IMR-90 (cell line): ENCODE results near the gene SMARCA2. TPM values are rescaled to one million over a fixed set of nuclear protein-coding genes. Genes with fewer than 3 reads are reported as not detected.
A peak's percentile ranks its signal among the peaks of the same experiment; 100 is the strongest.

ENCODE experiments used
- ATAC-seq: fragments of 200-7000 bp; cut with Tn5 transposase; 2 replicates; pipeline ENCODE4 v1.9.1; 2020; ENCODE audit warnings: low read depth, mild to moderate bottlenecking, moderate library complexity
- Bru-seq: library from RNA; stranded (reverse); fragments of 400-500 nt; gene quantifications from one replicate; lab custom pipeline; 2021; lab: Mats Ljungman, UMichigan
- BruChase-seq, 2 experiments: library from RNA; stranded (reverse); fragments of 400-500 nt; gene quantifications; one replicate each; lab custom pipeline; 2021; lab: Mats Ljungman, UMichigan
- BruUV-seq: library from RNA; stranded (reverse); fragments of 400-500 nt; replicated peaks from 2 replicates; lab custom pipeline; 2021; lab: Mats Ljungman, UMichigan
- CTCF ChIA-PET: fragments of 300-600 bp; formaldehyde crosslinking; extraction: SDS; loops from one replicate; lab custom pipeline; 2021; ENCODE audit warnings: antibody characterized with exemption; lab: Yijun Ruan, JAX
- POLR2A ChIA-PET: fragments of 300-600 bp; sonication (Branson Sonifier 250); formaldehyde crosslinking; loops from one replicate; lab custom pipeline; 2022; ENCODE audit warnings: antibody characterized with exemption; ENCODE audit not compliant: unreplicated experiment; lab: Charles Lee
- DNase-seq: peaks from one replicate; pipeline ENCODE4 v3.0.0; 2013
- H2AFZ ChIP-seq: replicated peaks from 2 replicates; pipeline ENCODE3; 2013; ENCODE audit warnings: low read length, mild to moderate bottlenecking; ENCODE audit not compliant: poor library complexity
- H2AK5ac ChIP-seq: 2 replicates; pipeline ENCODE4 v1.6.1; 2013; ENCODE audit warnings: low read depth, low read length, inconsistent platforms
- H2AK9ac ChIP-seq: replicated peaks from 2 replicates; pipeline ENCODE3; 2013; ENCODE audit warnings: mild to moderate bottlenecking, low read depth, low read length, moderate library complexity; ENCODE audit not compliant: poor library complexity
- H2BK120ac ChIP-seq: 2 replicates; pipeline ENCODE4 v1.6.1; 2013; ENCODE audit warnings: low read depth, low read length, inconsistent platforms
- H2BK15ac ChIP-seq: 3 replicates; pipeline ENCODE4 v1.6.1; 2013; ENCODE audit warnings: low read depth, low read length, inconsistent platforms
- H2BK20ac ChIP-seq: 2 replicates; pipeline ENCODE4 v1.6.1; 2013; ENCODE audit warnings: low read depth, mild to moderate bottlenecking, inconsistent platforms, low read length, moderate library complexity
- H2BK5ac ChIP-seq: 2 replicates; pipeline ENCODE4 v1.6.1; 2013; ENCODE audit warnings: mild to moderate bottlenecking, low read depth, low read length, inconsistent platforms; ENCODE audit not compliant: poor library complexity, severe bottlenecking
- H3K14ac ChIP-seq: replicated peaks from 2 replicates; pipeline ENCODE4 v1.6.1; 2013; ENCODE audit warnings: low read depth, low read length, inconsistent platforms
- H3K18ac ChIP-seq: 2 replicates; pipeline ENCODE4 v1.6.1; 2013; ENCODE audit warnings: low read depth, low read length, control low read depth
- H3K23ac ChIP-seq: 2 replicates; pipeline ENCODE4 v1.6.1; 2013; ENCODE audit warnings: low read depth, low read length, inconsistent platforms
- H3K27ac ChIP-seq: 2 replicates; pipeline ENCODE4 v1.5.1; 2013; ENCODE audit warnings: mild to moderate bottlenecking, control low read depth, low read length; ENCODE audit not compliant: insufficient read depth
- H3K27me3 ChIP-seq: 2 replicates; pipeline ENCODE4 v1.6.1; 2013; ENCODE audit warnings: low read length; ENCODE audit not compliant: control insufficient read depth, insufficient read depth
- H3K36me3 ChIP-seq: 2 replicates; pipeline ENCODE4 v1.6.1; 2013; ENCODE audit warnings: low read length, mixed read lengths; ENCODE audit not compliant: control insufficient read depth, insufficient read depth
- H3K4ac ChIP-seq: 2 replicates; pipeline ENCODE4 v1.6.1; 2013; ENCODE audit warnings: low read depth, low read length, inconsistent platforms
- H3K4me1 ChIP-seq: 2 replicates; pipeline ENCODE4 v1.6.1; 2013; ENCODE audit warnings: low read length, mixed read lengths; ENCODE audit not compliant: control insufficient read depth, insufficient read depth
- H3K4me2 ChIP-seq: 2 replicates; pipeline ENCODE4 v1.6.1; 2013; ENCODE audit warnings: low read depth, mild to moderate bottlenecking, control low read depth, low read length, moderate library complexity
- H3K4me3 ChIP-seq: 2 replicates; pipeline ENCODE4 v1.5.1; 2013; ENCODE audit warnings: low read depth, mild to moderate bottlenecking, control low read depth, low read length, moderate library complexity; ENCODE audit not compliant: insufficient read depth
- H3K56ac ChIP-seq: 2 replicates; pipeline ENCODE4 v1.6.1; 2013; ENCODE audit warnings: low read length, inconsistent platforms; ENCODE audit not compliant: insufficient read depth; ENCODE audit errors: extremely low read depth
- H3K79me1 ChIP-seq, 2 experiments: 2 replicates each; pipeline ENCODE4 v1.6.1; 2013; ENCODE audit warnings: low read length in 2 of 2, inconsistent platforms in 1 of 2, low read depth in 1 of 2
- H3K9ac ChIP-seq: 2 replicates; pipeline ENCODE4 v1.6.1; 2013; ENCODE audit warnings: low read depth, low read length, control low read depth
- H3K9me1 ChIP-seq: 2 replicates; pipeline ENCODE4 v1.6.1; 2013; ENCODE audit warnings: low read length, inconsistent platforms; ENCODE audit not compliant: insufficient read depth
- H3K9me3 ChIP-seq: 2 replicates; pipeline ENCODE4 v1.6.1; 2013; ENCODE audit warnings: low read length; ENCODE audit not compliant: control insufficient read depth, insufficient read depth
- H4K20me1 ChIP-seq: 2 replicates; pipeline ENCODE4 v1.6.1; 2013; ENCODE audit warnings: low read length, inconsistent platforms; ENCODE audit not compliant: insufficient read depth
- H4K5ac ChIP-seq: 2 replicates; pipeline ENCODE4 v1.6.1; 2013; ENCODE audit warnings: mild to moderate bottlenecking, low read depth, low read length, control low read depth
- H4K8ac ChIP-seq, 2 experiments: 2 replicates each; pipeline ENCODE4 v1.6.1; 2013; ENCODE audit warnings: low read depth in 2 of 2, low read length in 2 of 2, control low read depth in 1 of 2, inconsistent platforms in 1 of 2
- H4K91ac ChIP-seq: 2 replicates; pipeline ENCODE4 v1.6.1; 2013; ENCODE audit warnings: low read depth, low read length, inconsistent platforms; ENCODE audit not compliant: insufficient read depth
- CHD1 ChIP-seq: IDR thresholded peaks from 2 replicates; pipeline ENCODE4 v1.6.1; 2012; ENCODE audit warnings: low read depth, low read length, improper control_type of control experiment
- CTCF ChIP-seq: conservative IDR thresholded peaks from 2 replicates; pipeline ENCODE4 v1.5.1; 2012; ENCODE audit warnings: mild to moderate bottlenecking, low read depth, low read length, improper control_type of control experiment
- ELK1 ChIP-seq: fragments of 150-350 bp; IDR thresholded peaks from 2 replicates; pipeline ENCODE4 v1.6.1; 2016; ENCODE audit warnings: low read depth, mild to moderate bottlenecking, low read length, moderate library complexity, borderline replicate concordance
- FOS ChIP-seq: fragments of 150-350 bp; IDR thresholded peaks from 2 replicates; pipeline ENCODE4 v1.6.1; 2016; ENCODE audit warnings: low read depth, low read length
- MAFK ChIP-seq: IDR thresholded peaks from 2 replicates; pipeline ENCODE4 v1.6.1; 2012; ENCODE audit warnings: low read depth, low read length, improper control_type of control experiment
- MXI1 ChIP-seq: IDR thresholded peaks from 2 replicates; pipeline ENCODE4 v1.6.1; 2012; ENCODE audit warnings: low read depth, mild to moderate bottlenecking, low read length, moderate library complexity, borderline replicate concordance
- POLR2A ChIP-seq: IDR thresholded peaks from 2 replicates; pipeline ENCODE4 v1.6.1; 2012; ENCODE audit warnings: mild to moderate bottlenecking, low read depth, low read length
- RAD21 ChIP-seq: IDR thresholded peaks from 2 replicates; pipeline ENCODE4 v1.6.1; 2012; ENCODE audit warnings: low read length, improper control_type of control experiment
- RCOR1 ChIP-seq: IDR thresholded peaks from 2 replicates; pipeline ENCODE4 v1.6.1; 2012; ENCODE audit warnings: mild to moderate bottlenecking, low read length, improper control_type of control experiment; ENCODE audit not compliant: insufficient replicate concordance
- USF2 ChIP-seq: fragments of 150-350 bp; IDR thresholded peaks from 2 replicates; pipeline ENCODE4 v1.6.1; 2017; ENCODE audit warnings: mild to moderate bottlenecking, antibody characterized with exemption, low read length, low read depth
- WGBS, 2 experiments: methylation state at CpG; one replicate each; pipeline versions ENCODE4 v1.1.5 to v1.1.7; 2013; ENCODE audit warnings: missing lambda C conversion rate in 2 of 2; ENCODE audit not compliant: insufficient read length in 1 of 2; ENCODE audit errors: extremely low coverage in 2 of 2; 5-methylcytosine and 5-hydroxymethylcytosine counted together
- dilution Hi-C: fragments of 300-500 bp; cut with HindIII; formaldehyde crosslinking; loops from one replicate; pipeline ENCODE4 v1.14.3; 2018; ENCODE audit warnings: low sequenced_read_pairs; ENCODE audit not compliant: unreplicated experiment
- in situ Hi-C: fragments of 300-500 bp; cut with MboI; formaldehyde crosslinking; loops from 3 replicates; pipeline ENCODE4 v1.14.3; 2019; ENCODE audit warnings: low sequenced_read_pairs, inconsistent platforms, mixed read lengths
- intact Hi-C: fragments of 100-400 bp; cut with micrococcal nuclease; formaldehyde crosslinking; loops from 2 replicates; pipeline ENCODE4 v1.10.0; 2022
- long read RNA-seq: library from polyadenylated mRNA; unstranded; transcript quantifications from one replicate; pipeline ENCODE4 v2.0.0, GENCODE V29; 2021; ENCODE audit not compliant: unreplicated experiment
- polyA plus RNA-seq, 3 experiments: library from polyadenylated mRNA; depleted of rRNA; stranded (reverse); fragments of >200 nt; gene quantifications; 2 replicates each; pipeline ENCODE4 v1.2.3, GENCODE V29; 2012; ENCODE audit warnings: low replicate concordance in 1 of 3
- total RNA-seq: library from RNA; depleted of rRNA; stranded (reverse); fragments of >200 nt; gene quantifications from 2 replicates; pipeline ENCODE4 v1.2.3, GENCODE V29; 2012; rRNA removed

SMARCA2 gene
- total RNA-seq (26.7 and 29.2 TPM in 2 replicates), polyA plus RNA-seq (2012; rRNA removed) (25.3 and 26.5 TPM in 2 replicates), Bru-seq, nascent RNA (percentile 75 among the genes with signal in this experiment), BruChase-seq, experiment 1, labeled RNA remaining after a 6-hour chase (percentile 61 among the genes with signal in this experiment), BruChase-seq, experiment 2, labeled RNA remaining after a 2-hour chase (percentile 67 among the genes with signal in this experiment)
- 14.4 and 14.8 TPM in 2 replicates for polyA plus RNA-seq (2012; cell fraction: cytosol; rRNA removed)
- 19.4 and 48.0 TPM in 2 replicates for polyA plus RNA-seq (2012; cell fraction: nucleus; rRNA removed; ENCODE audit: low replicate concordance)
- long read RNA-seq, full-length matches to known transcripts = 6 of 35 reads
- long read RNA-seq, partial matches to known transcripts = 23 of 35 reads
- long read RNA-seq, other reads (novel, unspliced or antisense) = 6 of 35 reads

GRCh38 chr9:2014696-2015580 lies at the start of gene SMARCA2:
Gene SMARCA2 (plus strand): TSS chr9:2015347. CDS start chr9:2029023, 13,676 bp downstream.
- Histone ChIP-seq H4K20me1 (peaks cover 7% of the 10 kb centered on the region; the same call in 1 of the 2 replicates), H3K9ac (peak within 1 kb of the TSS; percentile 87), H3K14ac (0 out of 2 replicates have a peak within 1 kb of the TSS, but pooled peaks have one; percentile 45), H3K4me1 (peaks cover 2% of the 10 kb centered on the region), H2BK120ac (peak within 1 kb of the TSS; percentile 20), H3K27ac (peak within 1 kb of the TSS; percentile 70), H2AK9ac (peak within 1 kb of the TSS; percentile 73), H4K8ac (peak within 1 kb of the TSS; percentile 35 to 44; a peak in 2 of 4 replicates), H2AFZ (peak within 1 kb of the TSS; percentile 97), H3K9me1 (no peaks in the 10 kb centered on the region), H2BK5ac (peak within 1 kb of the TSS; percentile 67), H3K27me3 (no peaks in the 10 kb centered on the region), H2BK20ac (no peak within 1 kb of the TSS), H3K18ac (peak within 1 kb of the TSS; percentile 42; the same call in 1 of the 2 replicates), H4K91ac (peak within 1 kb of the TSS; percentile 6; the same call in 1 of the 2 replicates), H3K4me2 (peak within 1 kb of the TSS; percentile 91), H3K36me3 (no peaks in the 10 kb centered on the region), H3K23ac (peak within 1 kb of the TSS; percentile 77), H3K4me3 (peak within 1 kb of the TSS; percentile 86), H3K4ac (peak within 1 kb of the TSS; percentile 20), H4K5ac (peak within 1 kb of the TSS; percentile 27; the same call in 1 of the 2 replicates), H2BK15ac (no peak within 1 kb of the TSS), H2AK5ac (0 out of 2 replicates have a peak within 1 kb of the TSS, but pooled peaks have one; percentile 2), H3K9me3 (no peaks in the 10 kb centered on the region), H3K56ac (peak within 1 kb of the TSS; percentile 49; the same call in 1 of the 2 replicates), H3K79me1 (peaks cover 15 to 17% of the 10 kb centered on the region in 2 experiments)
- in situ Hi-C loops (no loop called here), dilution Hi-C loops (loop anchor here (25.0 kb wide), 1 partner anchor 97 kb away; no protein-coding TSS in a partner anchor), intact Hi-C loops (loop anchor here (1.0 to 10.0 kb wide), 7 partner anchors 36 to 827 kb away; partner anchors contain the start of genes PUM3 and VLDLR)
- ATAC-seq (peak; percentile 90), DNase-seq (peak; percentile 96)
- ChIA-PET POLR2A (no interaction called here), CTCF (interaction anchor here (0.5 to 1.4 kb wide), 2 partner anchors 16 to 746 kb away, joined by 3 read pairs; no protein-coding TSS in a partner anchor)
- 0% methylated on average over 4 of the region's 71 CpGs; no CpG with 5 or more reads in 1 of the 2 experiments for WGBS, 2 experiments
- BruUV-seq = no TSS peak
- no peak for TF ChIP-seq USF2
- TF ChIP-seq FOS = 0 out of 2 replicates have a peak, but pooled peaks have one; percentile 38
- peak; percentile 57 for TF ChIP-seq POLR2A
- no peak for TF ChIP-seq MAFK
- no peak for TF ChIP-seq RAD21
- no peak for TF ChIP-seq CHD1
- TF ChIP-seq CTCF = no peak
- TF ChIP-seq RCOR1 = no peak
- no peak for TF ChIP-seq ELK1
- peak; percentile 34; the same call in 1 of the 2 replicates for TF ChIP-seq MXI1
